ENCODE measurements around the gene OR5T1. TPM values are rescaled to one million over a fixed set of nuclear protein-coding genes. Genes with fewer than 3 reads are reported as not detected.

The OR5T1 gene
- total RNA-seq, 2 experiments from 2014 or later: not detected

- intact Hi-C loops (cut with micrococcal nuclease): no loop called here
- no peaks in the 10 kb centered on the region for H3K36me3 Mint-ChIP-seq (ENCODE audit: low read depth)
- peaks cover 10% of the 10 kb centered on the region for H3K9me3 Mint-ChIP-seq
- DNase-seq: no peak
- H3K27ac Mint-ChIP-seq: no peak overlapping the region
- CTCF ChIA-PET: no interaction called here
- no peaks in the 10 kb centered on the region for H3K4me1 Mint-ChIP-seq (ENCODE audit: low read depth)
- no peak for TF ChIP-seq CTCF (IDR thresholded peaks at IDR 0.05)
- no peaks in the 10 kb centered on the region for H3K27me3 Mint-ChIP-seq
- ATAC-seq: no peak
- no peak overlapping the region for H3K4me3 Mint-ChIP-seq
- POLR2A ChIA-PET: no interaction called here
These were observed 22.9 kb downstream of the OR5T1 start for GRCh38 chr11:56296898-56297297.

GRCh38 chr11:56307836-56308235 lies 33.9 kb downstream of the OR5T1 start:
- Mint-ChIP-seq H3K36me3 (ENCODE audit: low read depth) (no peaks in the 10 kb centered on the region), H3K4me3 (no peak overlapping the region), H3K4me1 (ENCODE audit: low read depth) (no peaks in the 10 kb centered on the region), H3K9me3 (peaks cover 43% of the 10 kb centered on the region), H3K27ac (no peak overlapping the region), H3K27me3 (no peaks in the 10 kb centered on the region)
- intact Hi-C loops (cut with micrococcal nuclease): no loop called here
- TF ChIP-seq CTCF (IDR thresholded peaks at IDR 0.05): no peak
- ChIA-PET POLR2A (no interaction called here), CTCF (no interaction called here)
- ATAC-seq (no peak), DNase-seq (no peak)

- no peak for ATAC-seq
- H3K4me3 Mint-ChIP-seq: no peak within 1 kb of the TSS
- no peaks in the 10 kb centered on the region for H3K36me3 Mint-ChIP-seq (ENCODE audit: low read depth)
- intact Hi-C loops (cut with micrococcal nuclease): no loop called here
- no peaks in the 10 kb centered on the region for H3K27me3 Mint-ChIP-seq
- ChIA-PET POLR2A (no interaction called here), CTCF (no interaction called here)
- no peak for TF ChIP-seq CTCF (IDR thresholded peaks at IDR 0.05)
- H3K27ac Mint-ChIP-seq: no peak within 1 kb of the TSS
- no peaks in the 10 kb centered on the region for H3K4me1 Mint-ChIP-seq (ENCODE audit: low read depth)
- DNase-seq: no peak
- peaks cover 13% of the 10 kb centered on the region for H3K9me3 Mint-ChIP-seq
These were observed 40.9 kb downstream of the OR5T1 start, which contains the start of gene OR8K3 for GRCh38 chr11:56314844-56315243. OR8K3 (plus strand) TSS chr11:56315144; CDS start chr11:56318307, 3,163 bp downstream.

Other genes with a start within 250 kb of the OR5T1 start
- gene OR5AS1, start 246.5 kb upstream of the OR5T1 start, total RNA-seq: not detected
- gene OR8I2, start 180.8 kb upstream of the OR5T1 start, total RNA-seq: not detected
- gene OR8H2, start 170.5 kb upstream of the OR5T1 start, total RNA-seq: not detected
- not detected for gene OR8H3, start 151.8 kb upstream of the OR5T1 start, total RNA-seq
- gene OR8J3, start 134.0 kb upstream of the OR5T1 start, total RNA-seq: not detected
- gene OR8K5, start 113.8 kb upstream of the OR5T1 start, total RNA-seq: not detected
- gene OR5J2, start 97.5 kb upstream of the OR5T1 start, total RNA-seq: not detected
- not detected for gene OR5T2, start 39.9 kb upstream of the OR5T1 start, total RNA-seq
- gene OR5T3, start 21.9 kb upstream of the OR5T1 start, total RNA-seq: not detected
- not detected for gene OR8H1, start 18.1 kb downstream of the OR5T1 start, total RNA-seq
- not detected for gene OR8K3, start 41.0 kb downstream of the OR5T1 start, total RNA-seq
- not detected for gene OR8K1, start 71.9 kb downstream of the OR5T1 start, total RNA-seq
- gene OR8J1, start 80.1 kb downstream of the OR5T1 start, total RNA-seq: not detected
- not detected for gene OR8U1, start 101.5 kb downstream of the OR5T1 start, total RNA-seq
- gene OR5AL1, start 138.5 kb downstream of the OR5T1 start, total RNA-seq: not detected
- not detected for gene OR5M3, start 199.2 kb downstream of the OR5T1 start, total RNA-seq
- gene OR5M8, start 217.2 kb downstream of the OR5T1 start, total RNA-seq: not detected